Omental fat pad (tissue), 4 donors: ENCODE data around the gene PTGDS. TPM values are rescaled to one million over a fixed set of nuclear protein-coding genes. Genes with fewer than 3 reads are reported as not detected.

Experiments used
- ATAC-seq: fragments of 150-250 bp; one replicate; pipeline ENCODE4 v1.9.1; 2016; ENCODE audit warnings: mild to moderate bottlenecking, moderate library complexity; ENCODE audit not compliant: low FRiP score
- DNase-seq: peaks from one replicate; pipeline ENCODE4 v3.0.0-alpha.2; 2019; ENCODE audit warnings: low spot score
- total RNA-seq, 4 donors: library from RNA; depleted of rRNA; stranded (reverse); fragments of >200 nt; gene quantifications; one replicate each; pipeline ENCODE4 v1.1.0, GENCODE V29; 2016
- TF ChIP-seq, protein P1 (sequence below), 3 donors: fragments of 450-650 bp; IDR thresholded peaks; one replicate each; pipeline ENCODE4 v1.5.1; 2016 to 2017; ENCODE audit warnings: antibody characterized with exemption in 3 of 3, mild to moderate bottlenecking in 3 of 3, moderate library complexity in 2 of 3

The PTGDS gene
- total RNA-seq, 4 donors from 2014 or later, result 76.9 to 173 (median 118) TPM

GRCh38 chr9:137023157-137023556 lies 45.9 kb downstream of the PTGDS start:
- no peak for ATAC-seq
- TF ChIP-seq, protein P1, sequence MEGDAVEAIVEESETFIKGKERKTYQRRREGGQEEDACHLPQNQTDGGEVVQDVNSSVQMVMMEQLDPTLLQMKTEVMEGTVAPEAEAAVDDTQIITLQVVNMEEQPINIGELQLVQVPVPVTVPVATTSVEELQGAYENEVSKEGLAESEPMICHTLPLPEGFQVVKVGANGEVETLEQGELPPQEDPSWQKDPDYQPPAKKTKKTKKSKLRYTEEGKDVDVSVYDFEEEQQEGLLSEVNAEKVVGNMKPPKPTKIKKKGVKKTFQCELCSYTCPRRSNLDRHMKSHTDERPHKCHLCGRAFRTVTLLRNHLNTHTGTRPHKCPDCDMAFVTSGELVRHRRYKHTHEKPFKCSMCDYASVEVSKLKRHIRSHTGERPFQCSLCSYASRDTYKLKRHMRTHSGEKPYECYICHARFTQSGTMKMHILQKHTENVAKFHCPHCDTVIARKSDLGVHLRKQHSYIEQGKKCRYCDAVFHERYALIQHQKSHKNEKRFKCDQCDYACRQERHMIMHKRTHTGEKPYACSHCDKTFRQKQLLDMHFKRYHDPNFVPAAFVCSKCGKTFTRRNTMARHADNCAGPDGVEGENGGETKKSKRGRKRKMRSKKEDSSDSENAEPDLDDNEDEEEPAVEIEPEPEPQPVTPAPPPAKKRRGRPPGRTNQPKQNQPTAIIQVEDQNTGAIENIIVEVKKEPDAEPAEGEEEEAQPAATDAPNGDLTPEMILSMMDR (IDR thresholded peaks at IDR 0.05), result no peak

DNA sequence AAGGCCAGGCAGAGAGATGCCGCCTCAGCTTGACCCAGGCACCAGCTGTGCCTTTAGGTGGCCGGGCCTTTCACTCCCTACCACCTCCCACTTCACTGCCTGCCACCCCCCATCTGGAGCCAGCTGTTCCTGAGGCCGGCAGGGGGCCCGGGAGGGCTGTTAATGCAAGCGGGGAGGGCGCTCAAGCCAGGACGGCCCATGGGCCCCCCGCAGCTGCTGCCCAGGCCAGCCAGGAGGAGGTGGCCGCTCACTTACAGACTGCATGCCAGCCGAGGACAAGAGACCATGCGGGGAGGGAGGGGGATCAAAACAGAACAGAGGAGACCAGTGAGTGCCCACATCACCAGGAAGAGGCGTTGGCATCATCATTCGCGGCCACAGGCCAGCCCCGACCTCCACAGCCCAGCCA lies 46.3 kb downstream of the PTGDS start:
- ATAC-seq (no peak), DNase-seq (no peak)
- TF ChIP-seq, protein P1 (IDR thresholded peaks at IDR 0.05), result no peak

More at GRCh38 chr9:137023157-137023556, 45.9 kb downstream of the PTGDS start:
- no peak for DNase-seq

DNA sequence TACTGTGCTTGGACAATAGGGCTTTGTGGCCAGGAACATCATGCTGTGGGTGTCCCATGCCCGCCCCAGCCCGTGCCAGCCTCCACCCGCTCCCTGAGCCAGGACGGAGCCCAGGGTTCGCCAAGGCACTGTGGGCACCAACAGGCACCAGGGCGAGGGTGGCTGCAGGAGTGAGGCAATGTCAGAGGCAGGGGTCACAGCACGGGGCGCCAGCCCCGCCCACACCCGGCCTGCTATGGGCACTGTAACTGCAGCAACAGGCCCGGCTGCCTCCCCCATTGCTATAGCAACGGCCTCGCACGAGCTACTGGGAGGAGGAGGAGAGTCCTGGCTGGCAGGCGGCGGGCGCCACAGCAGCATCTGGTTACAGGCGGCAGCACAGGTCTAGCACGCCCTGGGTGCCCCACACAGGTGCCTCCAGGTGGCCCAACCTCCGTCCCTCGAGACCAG lies 48.2 kb downstream of the PTGDS start:
- TF ChIP-seq, protein P1 (IDR thresholded peaks at IDR 0.05), result no peak
- ATAC-seq (no peak), DNase-seq (no peak)

GRCh38 chr9:137026384-137026783 lies 49.1 kb downstream of the PTGDS start:
- TF ChIP-seq, protein P1 (IDR thresholded peaks at IDR 0.05), result no peak
- DNase-seq (no peak), ATAC-seq (no peak)

- DNase-seq (no peak), ATAC-seq (no peak)
- TF ChIP-seq, protein P1 (IDR thresholded peaks at IDR 0.05), result no peak
Measured at GRCh38 chr9:137026828-137027227, 49.5 kb downstream of the PTGDS start.

DNA sequence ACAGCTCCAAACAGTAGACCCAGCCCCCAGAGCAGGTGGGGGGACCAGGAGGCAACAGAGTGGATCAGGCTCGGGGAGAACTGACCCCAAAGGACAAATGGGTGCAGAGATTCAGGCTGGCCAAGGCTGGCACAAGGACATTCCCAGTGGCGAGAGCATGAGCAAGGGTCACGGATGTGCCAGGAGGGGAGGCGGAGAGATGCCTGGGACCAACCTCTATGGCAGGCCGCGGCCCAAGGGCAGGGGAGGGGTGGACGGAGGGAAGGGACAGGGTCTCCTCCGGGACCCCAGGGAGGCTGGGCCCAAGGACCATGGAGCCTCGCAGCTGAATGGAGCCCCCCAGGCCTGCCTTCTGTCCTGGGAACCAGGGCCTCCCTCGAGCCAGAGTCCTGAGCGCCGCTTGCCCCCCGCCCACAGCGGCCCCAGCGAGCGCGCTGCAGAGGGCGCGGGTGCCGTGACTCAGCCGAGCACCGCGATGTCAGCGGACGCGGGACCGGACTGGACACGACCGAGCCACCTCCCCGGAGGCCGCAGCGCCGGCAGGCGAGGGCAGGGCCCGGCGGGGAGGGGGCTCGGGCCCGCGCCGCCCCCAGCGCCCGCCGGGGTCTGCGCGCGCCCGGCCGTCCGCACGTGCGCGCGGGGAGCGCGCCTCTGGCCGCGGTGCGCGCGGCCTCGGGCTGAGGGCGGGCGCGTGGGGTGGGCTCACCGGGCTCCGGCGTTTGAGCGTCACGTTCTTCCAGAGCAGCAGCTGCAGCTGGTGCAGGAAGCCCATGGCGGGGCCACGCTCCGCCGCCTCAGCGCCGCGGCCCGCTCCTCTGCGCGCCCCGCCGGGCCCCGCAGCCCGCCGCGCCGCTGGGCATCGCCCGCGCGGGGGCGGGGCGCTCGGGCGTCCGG lies 50.3 kb downstream of the PTGDS start, which contains the start of gene ABCA2:
Gene ABCA2 (minus strand): TSS at position 869 of the 894 bp plus-strand sequence. CDS start 97 bp downstream, at position 772.
- no peak for DNase-seq
- TF ChIP-seq, protein P1 (IDR thresholded peaks at IDR 0.05), result no peak
- peak; percentile 28 for ATAC-seq
